Measurements from ENCODE around the gene GPR153. TPM values are rescaled to one million over a fixed set of nuclear protein-coding genes. Genes with fewer than 3 reads are reported as not detected.

GPR153 gene
- total and polyA plus RNA-seq, 12 donors, result 1.8 to 8.5 (median 3.6) TPM

DNA sequence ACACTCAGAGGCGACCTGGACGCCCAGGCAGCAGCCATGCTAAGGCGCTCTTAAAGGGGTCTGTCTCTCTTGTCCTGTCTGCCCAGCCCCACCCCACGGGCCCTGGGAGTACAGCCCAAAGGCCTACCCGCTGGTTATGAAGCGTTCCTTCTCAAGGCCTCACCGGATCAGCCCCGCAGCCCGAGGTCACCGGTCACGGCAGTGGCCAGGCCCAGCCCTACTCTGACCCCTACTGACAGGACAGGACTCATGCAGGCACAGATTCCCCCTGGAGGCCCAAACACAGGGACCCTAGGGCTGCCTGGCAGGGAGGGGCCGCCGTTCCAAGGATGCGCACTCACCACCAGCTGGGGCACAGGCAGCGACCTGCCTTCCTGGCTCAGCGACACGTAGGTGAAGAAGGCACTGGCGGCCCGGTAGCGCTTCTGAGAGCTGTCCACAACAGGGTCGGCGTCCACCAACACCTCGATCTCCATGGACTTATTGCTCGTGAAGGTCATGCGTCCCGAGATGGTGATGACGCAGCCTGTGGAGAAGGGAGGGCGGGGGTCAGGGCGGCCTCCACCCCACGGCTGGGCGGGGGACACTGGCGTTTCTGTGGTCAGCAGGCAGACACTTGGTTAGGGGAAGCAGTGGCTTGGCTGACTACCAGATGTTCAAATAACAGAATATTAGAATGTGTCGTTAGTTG is 20.0 kb upstream of the GPR153 start:
- Histone ChIP-seq H3K36me3 (no peaks in the 10 kb centered on the region), H3K27me3 (no peaks in the 10 kb centered on the region), H3K4me3 (no peak overlapping the region), H3K4me1 (peaks cover 4 to 13% (median 11%) of the 10 kb centered on the region in 9 donors), H3K27ac (no peak overlapping the region), H3K9me3 (no peaks in the 10 kb centered on the region)
- intact Hi-C loops (cut with DNase I), result loop anchor here in 1 of 10 donors (5.0 kb wide), 1 partner anchor 34 kb away; no protein-coding TSS in a partner anchor
- ATAC-seq (peak in 3 of 8 donors; percentile 12 to 32 (median 24)), DNase-seq (no peak)
- TF ChIP-seq, protein P1, sequence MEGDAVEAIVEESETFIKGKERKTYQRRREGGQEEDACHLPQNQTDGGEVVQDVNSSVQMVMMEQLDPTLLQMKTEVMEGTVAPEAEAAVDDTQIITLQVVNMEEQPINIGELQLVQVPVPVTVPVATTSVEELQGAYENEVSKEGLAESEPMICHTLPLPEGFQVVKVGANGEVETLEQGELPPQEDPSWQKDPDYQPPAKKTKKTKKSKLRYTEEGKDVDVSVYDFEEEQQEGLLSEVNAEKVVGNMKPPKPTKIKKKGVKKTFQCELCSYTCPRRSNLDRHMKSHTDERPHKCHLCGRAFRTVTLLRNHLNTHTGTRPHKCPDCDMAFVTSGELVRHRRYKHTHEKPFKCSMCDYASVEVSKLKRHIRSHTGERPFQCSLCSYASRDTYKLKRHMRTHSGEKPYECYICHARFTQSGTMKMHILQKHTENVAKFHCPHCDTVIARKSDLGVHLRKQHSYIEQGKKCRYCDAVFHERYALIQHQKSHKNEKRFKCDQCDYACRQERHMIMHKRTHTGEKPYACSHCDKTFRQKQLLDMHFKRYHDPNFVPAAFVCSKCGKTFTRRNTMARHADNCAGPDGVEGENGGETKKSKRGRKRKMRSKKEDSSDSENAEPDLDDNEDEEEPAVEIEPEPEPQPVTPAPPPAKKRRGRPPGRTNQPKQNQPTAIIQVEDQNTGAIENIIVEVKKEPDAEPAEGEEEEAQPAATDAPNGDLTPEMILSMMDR (IDR thresholded peaks at IDR 0.05), result peak in 8 of 9 donors; percentile 8 to 56 (median 43)
- WGBS, 2 donors, result 81 to 82% methylated on average over 33 of the region's 33 CpGs

DNA sequence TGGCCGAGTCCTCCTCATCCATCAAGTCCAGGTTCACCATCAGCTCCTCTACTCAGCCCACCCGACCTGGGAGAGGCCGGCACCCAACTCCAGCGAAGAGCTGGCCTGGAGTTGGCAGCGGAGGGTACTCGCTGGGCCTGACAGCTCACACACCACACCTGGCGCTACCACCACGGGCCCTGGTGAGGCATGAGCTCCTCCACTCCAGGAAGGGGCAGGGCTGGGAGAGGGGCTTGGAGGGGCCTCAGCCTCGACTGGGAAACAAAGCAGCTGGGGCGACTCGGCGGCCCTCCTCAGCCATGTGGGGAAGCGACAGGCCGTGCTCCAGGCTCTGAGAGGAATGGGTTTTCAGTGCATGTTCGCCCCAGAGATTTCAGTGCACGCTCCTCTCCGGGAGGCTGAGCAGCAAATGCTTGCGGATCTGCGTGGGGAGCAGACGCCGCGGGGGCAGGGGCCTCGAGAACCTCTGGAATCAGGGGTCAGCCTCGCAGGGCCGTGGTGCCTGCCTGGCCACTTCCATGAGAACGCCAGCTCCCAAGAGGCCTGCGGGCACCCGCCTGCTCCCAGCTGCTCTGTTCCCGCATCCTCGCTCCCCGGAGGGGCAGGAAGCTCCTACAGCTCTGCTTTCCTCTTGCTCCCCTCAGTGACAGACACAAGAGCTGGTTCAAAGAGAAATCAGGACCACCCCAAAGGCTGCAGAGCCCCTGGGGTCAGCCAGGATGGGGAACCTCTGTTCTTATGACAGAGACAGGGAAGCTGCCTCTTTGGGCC is 18.9 kb upstream of the GPR153 start:
- H3K4me3 ChIP-seq, result no peak overlapping the region
- 94% methylated on average over 31 of the region's 31 CpGs for WGBS, 2 donors
- intact Hi-C loops (cut with DNase I), result loop anchor here in 1 of 10 donors (5.0 kb wide), 1 partner anchor 32 kb away; no protein-coding TSS in a partner anchor

DNA sequence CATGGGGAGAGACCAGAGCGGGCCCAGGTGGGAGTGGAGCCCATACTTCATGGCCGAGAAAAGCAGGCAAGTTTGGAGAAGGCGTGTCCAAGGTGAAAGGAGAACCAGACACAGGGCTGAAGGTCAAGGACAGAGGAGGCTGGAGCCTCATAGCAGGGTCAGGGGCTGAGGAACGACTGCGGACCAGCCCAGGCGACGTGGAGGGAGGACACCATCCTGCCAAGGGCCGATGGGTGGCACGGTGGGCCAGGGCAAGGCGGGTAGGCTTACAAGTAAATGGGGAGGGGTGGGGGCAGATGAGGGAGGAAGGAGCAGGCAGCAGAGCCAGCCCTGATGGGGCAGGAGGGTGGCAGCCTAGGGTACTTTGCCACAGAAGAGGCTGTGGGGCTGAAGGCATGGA is 18.2 kb upstream of the GPR153 start:
- no peak overlapping the region for H3K4me3 ChIP-seq
- TF ChIP-seq, protein P1 (IDR thresholded peaks at IDR 0.05), result no peak
- 93 to 96% methylated on average over 10 of the region's 10 CpGs for WGBS, 2 donors
- ATAC-seq (no peak), DNase-seq (no peak)
- H3K4me1 ChIP-seq, result peaks cover 4 to 16% (median 14%) of the 10 kb centered on the region in 9 donors
- intact Hi-C loops (cut with DNase I), result no loop called here
- H3K27me3 ChIP-seq, result no peaks in the 10 kb centered on the region
- H3K9me3 ChIP-seq, result no peaks in the 10 kb centered on the region
- H3K36me3 ChIP-seq, result no peaks in the 10 kb centered on the region
- H3K27ac ChIP-seq, result no peak overlapping the region

More for the DNA sequence above, 18.9 kb upstream of the GPR153 start:
- DNase-seq (no peak), ATAC-seq (no peak)
- H3K27ac ChIP-seq, result no peak overlapping the region
- H3K27me3 ChIP-seq, result no peaks in the 10 kb centered on the region
- no peaks in the 10 kb centered on the region for H3K36me3 ChIP-seq
- no peaks in the 10 kb centered on the region for H3K9me3 ChIP-seq
- peaks cover 4 to 16% (median 14%) of the 10 kb centered on the region in 9 donors for H3K4me1 ChIP-seq
- TF ChIP-seq, protein P1 (IDR thresholded peaks at IDR 0.05), result no peak

DNA sequence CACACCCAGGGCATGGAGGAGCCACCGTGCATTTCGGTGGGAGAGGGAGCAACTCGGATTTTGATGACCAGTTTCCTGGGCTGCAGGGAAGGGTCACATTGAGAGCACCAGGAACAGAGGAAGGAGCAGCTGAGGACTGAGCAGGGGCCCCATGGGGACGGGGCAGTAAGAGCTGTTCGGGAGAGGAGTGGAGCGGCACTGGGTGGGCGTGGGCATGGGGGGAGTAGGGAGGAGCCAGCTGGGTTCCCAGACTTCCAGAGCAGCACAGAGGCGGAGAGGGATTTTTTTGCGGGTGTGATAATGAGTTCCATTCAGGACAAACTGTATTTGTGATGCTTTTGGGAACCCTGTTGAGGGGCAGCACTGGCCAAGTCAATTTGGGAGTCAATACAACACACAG is 17.4 kb upstream of the GPR153 start:
- WGBS, 2 donors, result 73 to 82% methylated on average over 9 of the region's 9 CpGs
- H3K4me1 ChIP-seq, result peaks cover 4 to 16% (median 14%) of the 10 kb centered on the region in 9 donors
- ATAC-seq, result no peak
- no peak for DNase-seq
- no peak overlapping the region for H3K4me3 ChIP-seq
- no peaks in the 10 kb centered on the region for H3K36me3 ChIP-seq
- H3K27me3 ChIP-seq, result no peaks in the 10 kb centered on the region
- no peaks in the 10 kb centered on the region for H3K9me3 ChIP-seq
- TF ChIP-seq, protein P1 (IDR thresholded peaks at IDR 0.05), result no peak
- no peak overlapping the region for H3K27ac ChIP-seq
- intact Hi-C loops (cut with DNase I), result no loop called here
